Upper lobe of left lung (tissue), 4 donors: ENCODE measurements around the gene FOSL2.

Experiments used
- POLR2A ChIP-seq, 4 donors: fragments of 450-650 bp; IDR thresholded peaks; one replicate each; pipeline ENCODE4 v1.5.1; 2016 to 2017; ENCODE audit warnings: antibody characterized with exemption in 4 of 4, mild to moderate bottlenecking in 2 of 4
- TF ChIP-seq, protein P1 (sequence below), 6 experiments: fragments of 450-650 bp in 4 of 6; fragments of 200-600 bp in 2 of 6; sonication (generic) in 2 of 6; IDR thresholded peaks; one replicate each; pipeline ENCODE4 v1.5.1; 2016 to 2019; ENCODE audit warnings: antibody characterized with exemption in 6 of 6

DNA sequence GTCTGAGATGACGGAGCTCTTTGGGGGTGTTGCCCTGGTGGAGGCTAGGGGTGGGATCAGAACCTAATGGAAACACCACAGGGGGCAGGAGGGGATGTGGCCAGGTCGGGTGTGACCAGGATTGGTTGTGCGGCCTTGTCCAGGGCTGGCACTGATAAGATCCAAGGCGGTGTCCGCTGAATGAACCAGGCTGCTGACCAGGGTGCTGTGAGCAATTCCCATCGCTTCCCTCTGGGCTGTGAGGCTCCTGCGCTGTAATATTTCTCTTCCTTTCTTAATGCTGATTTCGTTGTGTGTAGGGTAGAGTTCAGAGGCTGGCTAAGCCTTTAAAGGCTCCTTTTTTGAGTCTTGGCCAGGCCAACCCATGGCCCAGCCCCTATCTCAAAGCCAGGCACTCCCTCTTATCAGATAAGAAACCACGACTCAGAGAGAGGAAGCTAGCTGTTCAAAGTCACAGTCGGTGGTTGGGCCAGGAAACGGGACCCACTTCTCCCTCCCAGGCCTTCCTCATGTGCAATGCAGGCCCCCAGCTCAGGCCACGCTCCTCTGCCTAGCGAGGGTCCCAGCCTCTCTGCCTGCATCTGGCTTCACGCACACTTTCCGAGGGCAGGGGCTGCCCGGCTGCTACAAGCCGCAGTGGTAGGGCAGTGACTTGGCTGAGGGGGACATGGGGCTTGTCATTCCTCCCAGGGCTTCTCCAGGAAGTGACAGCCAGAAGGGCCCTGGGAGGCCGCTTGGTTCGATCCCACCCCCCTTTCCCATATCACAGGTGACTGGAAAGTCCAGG is 26.0 kb upstream of the FOSL2 start:
- TF ChIP-seq, protein P1, sequence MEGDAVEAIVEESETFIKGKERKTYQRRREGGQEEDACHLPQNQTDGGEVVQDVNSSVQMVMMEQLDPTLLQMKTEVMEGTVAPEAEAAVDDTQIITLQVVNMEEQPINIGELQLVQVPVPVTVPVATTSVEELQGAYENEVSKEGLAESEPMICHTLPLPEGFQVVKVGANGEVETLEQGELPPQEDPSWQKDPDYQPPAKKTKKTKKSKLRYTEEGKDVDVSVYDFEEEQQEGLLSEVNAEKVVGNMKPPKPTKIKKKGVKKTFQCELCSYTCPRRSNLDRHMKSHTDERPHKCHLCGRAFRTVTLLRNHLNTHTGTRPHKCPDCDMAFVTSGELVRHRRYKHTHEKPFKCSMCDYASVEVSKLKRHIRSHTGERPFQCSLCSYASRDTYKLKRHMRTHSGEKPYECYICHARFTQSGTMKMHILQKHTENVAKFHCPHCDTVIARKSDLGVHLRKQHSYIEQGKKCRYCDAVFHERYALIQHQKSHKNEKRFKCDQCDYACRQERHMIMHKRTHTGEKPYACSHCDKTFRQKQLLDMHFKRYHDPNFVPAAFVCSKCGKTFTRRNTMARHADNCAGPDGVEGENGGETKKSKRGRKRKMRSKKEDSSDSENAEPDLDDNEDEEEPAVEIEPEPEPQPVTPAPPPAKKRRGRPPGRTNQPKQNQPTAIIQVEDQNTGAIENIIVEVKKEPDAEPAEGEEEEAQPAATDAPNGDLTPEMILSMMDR (IDR thresholded peaks at IDR 0.05) = no peak
- TF ChIP-seq POLR2A (IDR thresholded peaks at IDR 0.05) = no peak
